ENCODE measurements around the gene SORCS2.

Gene SORCS2

GRCh38 chr4:7279902-7280301, 87.6 kb downstream of the SORCS2 start:
- H3K4me3 ChIP-seq (replicated peaks in 1 of 2; ENCODE audit: low read depth in 2 of 2, low read length in 2 of 2) = no peak overlapping the region
- TF ChIP-seq CTCF (IDR thresholded peaks at IDR 0.05; ENCODE audit: low read depth, low read length) = no peak
- DNase-seq (ENCODE audit: low read depth in 2 of 2) = no peak

- no peak for DNase-seq (ENCODE audit: low read depth in 2 of 2)
- H3K4me3 ChIP-seq (replicated peaks in 1 of 2; ENCODE audit: low read depth in 2 of 2, low read length in 2 of 2) = no peak overlapping the region
- no peak for TF ChIP-seq CTCF (IDR thresholded peaks at IDR 0.05; ENCODE audit: low read depth, low read length)
Observed at GRCh38 chr4:7280926-7281690, 88.8 kb downstream of the SORCS2 start.

GRCh38 chr4:7281691-7282665, 89.6 kb downstream of the SORCS2 start:
- H3K4me3 ChIP-seq (replicated peaks in 1 of 2; ENCODE audit: low read depth in 2 of 2, low read length in 2 of 2) = no peak overlapping the region
- no peak for TF ChIP-seq CTCF (IDR thresholded peaks at IDR 0.05; ENCODE audit: low read depth, low read length)
- no peak for DNase-seq (ENCODE audit: low read depth in 2 of 2)

- no peak overlapping the region for H3K4me3 ChIP-seq (replicated peaks in 1 of 2; ENCODE audit: low read depth in 2 of 2, low read length in 2 of 2)
- DNase-seq (ENCODE audit: low read depth in 2 of 2) = no peak
- TF ChIP-seq CTCF (IDR thresholded peaks at IDR 0.05; ENCODE audit: low read depth, low read length) = no peak
Observed at GRCh38 chr4:7282786-7283440, 90.6 kb downstream of the SORCS2 start.

GRCh38 chr4:7285244-7286094, 93.1 kb downstream of the SORCS2 start:
- DNase-seq (ENCODE audit: low read depth in 2 of 2) = no peak
- no peak for TF ChIP-seq CTCF (IDR thresholded peaks at IDR 0.05; ENCODE audit: low read depth, low read length)
- H3K4me3 ChIP-seq (replicated peaks in 1 of 2; ENCODE audit: low read depth in 2 of 2, low read length in 2 of 2) = no peak overlapping the region

- H3K4me3 ChIP-seq (replicated peaks in 1 of 2; ENCODE audit: low read depth in 2 of 2, low read length in 2 of 2) = no peak overlapping the region
- DNase-seq (ENCODE audit: low read depth in 2 of 2) = no peak
- no peak for TF ChIP-seq CTCF (IDR thresholded peaks at IDR 0.05; ENCODE audit: low read depth, low read length)
Observed at GRCh38 chr4:7286170-7286569, 93.8 kb downstream of the SORCS2 start.
